Measurements from ENCODE around the gene SMARCC2. TPM values are rescaled to one million over a fixed set of nuclear protein-coding genes. Genes with fewer than 3 reads are reported as not detected.

SMARCC2 gene
- total and polyA plus RNA-seq, 12 donors, result 16.2 to 81.9 (median 60.7) TPM

- WGBS, 2 donors, result 15 to 19% methylated on average over 10 of the region's 10 CpGs
- H3K27ac ChIP-seq, result peak overlapping the region in 9 of 10 donors; percentile 80 to 95 (median 92)
- intact Hi-C loops (cut with DNase I), result loop anchor here in 8 of 10 donors (1.0 to 10.0 kb wide), 11 partner anchors 27 to 143 kb away; partner anchors contain the start of genes ESYT1 (in 2 of the 8), ZC3H10 (in 2 of the 8), MYL6B (in 1 of the 8) and NABP2 (in 1 of the 8)
- ATAC-seq, result no peak
- H3K9me3 ChIP-seq, result no peaks in the 10 kb centered on the region
- DNase-seq, result no peak
- TF ChIP-seq CTCF (IDR thresholded peaks at IDR 0.05), result no peak
- H3K4me3 ChIP-seq, result peak overlapping the region; percentile 61 to 92 (median 86)
- no peaks in the 10 kb centered on the region for H3K27me3 ChIP-seq
- H3K4me1 ChIP-seq, result peaks cover 6 to 37% (median 27%) of the 10 kb centered on the region in 9 donors
- H3K36me3 ChIP-seq, result peaks cover 0 to 41% (median 27%) of the 10 kb centered on the region in 9 donors
These were observed 1.0 kb downstream of the SMARCC2 start for GRCh38 chr12:56188131-56188777.

- TF ChIP-seq CTCF (IDR thresholded peaks at IDR 0.05), result no peak
- intact Hi-C loops (cut with DNase I), result loop anchor here in 3 of 10 donors (5.0 to 10.0 kb wide), 4 partner anchors 35 to 142 kb away; partner anchors contain the start of genes ESYT1 (in 1 of the 3), NABP2 (in 1 of the 3), RNF41 (in 1 of the 3) and RPS26 (in 1 of the 3)
- 37 to 39% methylated on average over 2 of the region's 2 CpGs for WGBS, 2 donors
- DNase-seq, result no peak
- peak overlapping the region in 1 of 10 donors; percentile 95 for H3K27ac ChIP-seq
- peak overlapping the region in 1 of 10 donors; percentile 8 for H3K4me3 ChIP-seq
- ATAC-seq, result no peak
- no peaks in the 10 kb centered on the region for H3K9me3 ChIP-seq
- H3K4me1 ChIP-seq, result peaks cover 6 to 34% (median 27%) of the 10 kb centered on the region in 9 donors
- no peaks in the 10 kb centered on the region for H3K27me3 ChIP-seq
- H3K36me3 ChIP-seq, result peaks cover 0 to 54% (median 37%) of the 10 kb centered on the region in 9 donors
These were observed 2.3 kb downstream of the SMARCC2 start for GRCh38 chr12:56186957-56187356.

DNA sequence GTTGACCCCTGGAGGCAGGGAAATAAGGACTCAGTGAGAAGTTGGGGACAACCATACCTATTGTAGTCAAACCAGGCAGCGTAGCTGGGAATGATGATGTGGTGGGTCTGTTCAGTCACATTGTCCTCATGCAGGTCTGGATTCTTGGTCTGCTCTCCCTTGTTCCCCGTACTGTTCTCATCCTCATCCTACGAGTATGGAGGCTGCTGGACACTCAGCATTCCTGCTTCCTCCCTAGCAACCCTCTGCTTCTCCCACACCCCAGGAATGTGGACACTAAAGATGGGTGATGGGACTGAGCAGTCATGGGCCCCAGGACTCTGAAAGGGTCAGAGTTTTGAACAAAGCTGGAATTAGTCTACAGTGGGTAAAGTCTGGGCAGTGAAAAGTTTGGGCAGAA is 10.9 kb downstream of the SMARCC2 start:
- H3K9me3 ChIP-seq, result no peaks in the 10 kb centered on the region
- intact Hi-C loops (cut with DNase I), result no loop called here
- DNase-seq, result no peak
- no peaks in the 10 kb centered on the region for H3K27me3 ChIP-seq
- WGBS, 2 donors, result 85 to 92% methylated on average over 3 of the region's 3 CpGs
- H3K4me1 ChIP-seq, result no peaks in the 10 kb centered on the region
- H3K27ac ChIP-seq, result no peak overlapping the region
- H3K36me3 ChIP-seq, result peaks cover 0 to 100% (median 93%) of the 10 kb centered on the region in 9 donors
- no peak overlapping the region for H3K4me3 ChIP-seq
- ATAC-seq, result peak in 1 of 8 donors; percentile 22
- TF ChIP-seq CTCF (IDR thresholded peaks at IDR 0.05), result no peak

DNA sequence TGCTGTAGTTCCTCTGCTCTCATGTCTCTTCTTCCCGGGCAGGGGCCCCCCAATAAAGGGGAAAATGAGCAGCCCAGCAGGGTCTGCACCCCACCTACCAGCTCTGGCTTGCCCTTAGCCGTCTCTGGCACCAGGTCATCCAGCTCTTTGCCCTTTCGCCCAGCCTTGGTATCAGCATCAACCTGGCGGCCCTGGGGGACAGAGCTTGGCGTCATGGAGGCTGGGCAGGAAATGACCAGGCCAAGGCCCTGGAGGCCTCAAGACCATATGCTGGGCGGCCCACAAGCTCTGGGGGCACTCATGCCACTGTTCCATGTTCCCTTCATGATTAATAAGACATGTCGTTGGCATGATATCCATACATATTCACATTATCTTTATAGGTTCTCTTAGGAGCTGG is 16.4 kb downstream of the SMARCC2 start:
- no peak for TF ChIP-seq CTCF (IDR thresholded peaks at IDR 0.05)
- no peak for DNase-seq
- no peaks in the 10 kb centered on the region for H3K27me3 ChIP-seq
- ATAC-seq, result no peak
- intact Hi-C loops (cut with DNase I), result no loop called here
- peaks cover 6 to 100% (median 91%) of the 10 kb centered on the region in 9 donors for H3K36me3 ChIP-seq
- H3K27ac ChIP-seq, result no peak overlapping the region
- no peak overlapping the region for H3K4me3 ChIP-seq
- 88% methylated on average over 7 of the region's 7 CpGs for WGBS, 2 donors
- H3K9me3 ChIP-seq, result no peaks in the 10 kb centered on the region
- H3K4me1 ChIP-seq, result no peaks in the 10 kb centered on the region

Data from heart right ventricle (tissue), 16 donors.